Stimulated activated CD4-positive, alpha-beta T cell treated with anti-CD3 and anti-CD28 coated beads, Interleukin-2, amount 100 ng/mL, for 24 hours (primary cell): Measurements from ENCODE around the gene SYNPO2L.

Source experiments
- DNase-seq, 2 donors: peaks; one replicate each; pipeline ENCODE4 v3.0.0-alpha.2; 2020

SYNPO2L gene

GRCh38 chr10:73614720-73615119 is 41.1 kb downstream of the SYNPO2L start:
- DNase-seq = no peak

- DNase-seq = no peak
These were observed 46.7 kb downstream of the SYNPO2L start for GRCh38 chr10:73609116-73609515.

- DNase-seq = no peak
These were observed 54.3 kb downstream of the SYNPO2L start for GRCh38 chr10:73601486-73601921.

- DNase-seq = no peak
These were observed 58.5 kb downstream of the SYNPO2L start for GRCh38 chr10:73597346-73597745.
